OCI-LY7 (cell line): ENCODE results near the gene SSBP4. TPM values are rescaled to one million over a fixed set of nuclear protein-coding genes. Genes with fewer than 3 reads are reported as not detected.

Experiments
- BruUV-seq: library from RNA; stranded (reverse); fragments of 400-500 nt; replicated peaks from 2 replicates; lab custom pipeline; 2021; lab: Mats Ljungman, UMichigan
- CTCF ChIA-PET: fragments of 300-600 bp; sonication (Branson Sonifier 250); formaldehyde crosslinking; loops from one replicate; lab custom pipeline; 2022; ENCODE audit warnings: antibody characterized with exemption; ENCODE audit not compliant: unreplicated experiment; lab: Charles Lee
- POLR2A ChIA-PET: fragments of 300-600 bp; sonication (Branson Sonifier 250); formaldehyde crosslinking; loops from one replicate; lab custom pipeline; 2022; ENCODE audit warnings: antibody characterized with exemption; lab: Charles Lee
- DNase-seq: peaks from one replicate; pipeline ENCODE4 v3.0.0-alpha.2; 2015; ENCODE audit warnings: low spot score
- H2AFZ ChIP-seq: fragments of 200-600 bp; sonication (generic), shearing (Covaris generic); 2 replicates; pipeline ENCODE4 v1.6.1; 2014; ENCODE audit warnings: mild to moderate bottlenecking, antibody characterized with exemption, low read length, moderate library complexity
- H3K27ac ChIP-seq: fragments of 200-600 bp; sonication (generic); 2 replicates; pipeline ENCODE4 v1.5.1; 2014; ENCODE audit warnings: mixed run types, low read depth, mild to moderate bottlenecking, moderate library complexity, low read length, inconsistent platforms; ENCODE audit not compliant: poor library complexity, severe bottlenecking
- H3K36me3 ChIP-seq: fragments of 200-600 bp; sonication (generic); 2 replicates; pipeline ENCODE4 v1.6.1; 2014; ENCODE audit warnings: mild to moderate bottlenecking, antibody characterized with exemption, low read length, moderate library complexity, mixed read lengths; ENCODE audit not compliant: insufficient read depth
- H3K4me1 ChIP-seq: fragments of 200-600 bp; sonication (generic); 2 replicates; pipeline ENCODE4 v1.5.1; 2014; ENCODE audit warnings: mild to moderate bottlenecking, low read length; ENCODE audit not compliant: insufficient read depth, poor library complexity, severe bottlenecking
- H3K4me2 ChIP-seq: fragments of 200-600 bp; sonication (generic); 2 replicates; pipeline ENCODE4 v1.6.1; 2014; ENCODE audit warnings: mild to moderate bottlenecking, low read length
- H3K4me3 ChIP-seq: fragments of 200-600 bp; sonication (generic); 2 replicates; pipeline ENCODE4 v1.5.1; 2014; ENCODE audit warnings: mild to moderate bottlenecking, low read depth, low read length; ENCODE audit not compliant: poor library complexity, severe bottlenecking
- H3K79me2 ChIP-seq: fragments of 200-600 bp; sonication (generic); 2 replicates; pipeline ENCODE4 v1.6.1; 2016; ENCODE audit warnings: low read depth, mild to moderate bottlenecking, low read length, moderate library complexity, mixed read lengths; ENCODE audit not compliant: insufficient read depth
- H3K9me2 ChIP-seq: fragments of 200-600 bp; sonication (generic); 2 replicates; pipeline ENCODE4 v1.6.1; 2016; ENCODE audit warnings: mild to moderate bottlenecking, low read length, mixed read lengths; ENCODE audit not compliant: insufficient read depth
- H3K9me3 ChIP-seq: fragments of 200-600 bp; sonication (generic); 2 replicates; pipeline ENCODE4 v1.6.1; 2014; ENCODE audit warnings: mild to moderate bottlenecking, mixed run types, low read length, mixed read lengths
- H4K20me1 ChIP-seq: fragments of 200-600 bp; sonication (generic); 2 replicates; pipeline ENCODE4 v1.6.1; 2014; ENCODE audit warnings: mild to moderate bottlenecking, antibody characterized with exemption, low read length, moderate library complexity, mixed read lengths; ENCODE audit not compliant: insufficient read depth
- CTCF ChIP-seq: fragments of 200-600 bp; sonication (generic); conservative IDR thresholded peaks from 2 replicates; pipeline ENCODE4 v1.5.1; 2014; ENCODE audit warnings: mild to moderate bottlenecking, antibody characterized with exemption, low read length, moderate library complexity, mixed read lengths
- EZH2phosphoT487 ChIP-seq: fragments of 200-600 bp; sonication (generic); IDR thresholded peaks from 2 replicates; pipeline ENCODE4 v1.6.1; 2018; ENCODE audit warnings: low read depth, borderline replicate concordance, mild to moderate bottlenecking, mixed run types, antibody characterized with exemption, low read length, moderate library complexity, mixed read lengths
- intact Hi-C: fragments of 100-400 bp; cut with micrococcal nuclease; formaldehyde crosslinking; loops from one replicate; pipeline ENCODE4 v1.10.0; 2022; ENCODE audit not compliant: unreplicated experiment
- total RNA-seq, 2 experiments: library from RNA; depleted of rRNA in 1 of 2; stranded (reverse); fragments of >200 nt in 1 of 2; shearing (Covaris generic) in 1 of 2; gene quantifications; 2 replicates each; pipeline ENCODE4 v1.2.3, GENCODE V29; 2014 to 2022

SSBP4 gene
- total RNA-seq, 2 experiments from 2014 or later = 92.9 to 117 TPM

GRCh38 chr19:18373892-18374629 is 45.1 kb upstream of the SSBP4 start:
- ChIA-PET POLR2A (no interaction called here), CTCF (no interaction called here)
- Histone ChIP-seq H3K4me2 (peak overlapping the region; percentile 56), H3K36me3 (no peaks in the 10 kb centered on the region), H3K79me2 (no peaks in the 10 kb centered on the region), H3K4me3 (peak overlapping the region; percentile 11), H3K9me3 (no peaks in the 10 kb centered on the region), H3K9me2 (no peaks in the 10 kb centered on the region), H4K20me1 (no peaks in the 10 kb centered on the region), H2AFZ (peak overlapping the region; percentile 92), H3K4me1 (peaks cover 15% of the 10 kb centered on the region), H3K27ac (no peak overlapping the region)
- no TSS peak for BruUV-seq
- TF ChIP-seq EZH2phosphoT487 = no peak
- no peak for TF ChIP-seq CTCF
- DNase-seq = peak; percentile 79
- intact Hi-C loops = no loop called here

GRCh38 chr19:18377026-18377425 is 42.2 kb upstream of the SSBP4 start:
- Histone ChIP-seq H3K9me3 (no peaks in the 10 kb centered on the region), H4K20me1 (no peaks in the 10 kb centered on the region), H2AFZ (no peak overlapping the region), H3K79me2 (no peaks in the 10 kb centered on the region), H3K9me2 (no peaks in the 10 kb centered on the region), H3K36me3 (no peaks in the 10 kb centered on the region), H3K4me2 (no peak overlapping the region), H3K4me1 (peaks cover 15% of the 10 kb centered on the region), H3K4me3 (no peak overlapping the region), H3K27ac (no peak overlapping the region)
- no peak for DNase-seq
- ChIA-PET POLR2A (no interaction called here), CTCF (no interaction called here)
- BruUV-seq = no TSS peak
- TF ChIP-seq EZH2phosphoT487 (no peak), CTCF (no peak)
- intact Hi-C loops = no loop called here
